Naive B cell (primary cell): ENCODE measurements around the gene CAPZA2. TPM values are rescaled to one million over a fixed set of nuclear protein-coding genes. Genes with fewer than 3 reads are reported as not detected.
"Not testable (repeated sequence)": the region's sequence is repeated elsewhere in the genome, so short reads cannot be mapped to it uniquely, and the experiment has no call there.

Source experiments
- ATAC-seq, 2 donors: fragments of 150-1000 bp; cut with Tn5 transposase; 2 replicates each; pipeline ENCODE4 v1.10.0; 2021; ENCODE audit warnings: low read depth in 2 of 2, mild to moderate bottlenecking in 2 of 2, moderate library complexity in 2 of 2
- DNase-seq: peaks from one replicate; pipeline ENCODE4 v3.0.0; 2022
- H3K27ac Mint-ChIP-seq, 6 donors: one replicate each; pipeline ENCODE4 v1.8.0; 2020 to 2022; ENCODE audit warnings: mild to moderate bottlenecking in 6 of 6, mixed read lengths in 6 of 6, moderate library complexity in 5 of 6, inconsistent platforms in 2 of 6
- H3K27me3 Mint-ChIP-seq, 3 donors: one replicate each; pipeline ENCODE4 v1.8.0; 2021 to 2022; ENCODE audit warnings: mixed read lengths in 3 of 3, mild to moderate bottlenecking in 1 of 3
- H3K36me3 Mint-ChIP-seq, 2 donors: one replicate each; pipeline ENCODE4 v1.8.0; 2020 to 2022; ENCODE audit warnings: mixed read lengths in 2 of 2, inconsistent platforms in 1 of 2, mild to moderate bottlenecking in 1 of 2
- H3K4me1 Mint-ChIP-seq, 3 donors: one replicate each; pipeline ENCODE4 v1.8.0; 2020 to 2022; ENCODE audit warnings: mixed read lengths in 3 of 3, inconsistent platforms in 1 of 3, mild to moderate bottlenecking in 1 of 3, moderate library complexity in 1 of 3
- H3K4me3 Mint-ChIP-seq, 8 donors: one replicate each; pipeline ENCODE4 v1.8.0; 2020 to 2022; ENCODE audit warnings: mild to moderate bottlenecking in 8 of 8, mixed read lengths in 8 of 8, moderate library complexity in 8 of 8, inconsistent platforms in 2 of 8
- H3K9me3 Mint-ChIP-seq, 7 donors: one replicate each; pipeline ENCODE4 v1.8.0; 2020 to 2022; ENCODE audit warnings: mixed read lengths in 7 of 7, mild to moderate bottlenecking in 5 of 7, inconsistent platforms in 2 of 7, moderate library complexity in 1 of 7
- polyA plus RNA-seq, 6 donors: library from polyadenylated mRNA; unstranded; fragments of 300-500 nt; fragmentation: Illumina TruSeq; gene quantifications; one replicate each; pipeline ENCODE4 v1.2.3, GENCODE V29; 2021; ENCODE audit warnings: low read depth in 6 of 6

Gene CAPZA2
- polyA plus RNA-seq, 6 donors from 2014 or later: 208 to 366 (median 227) TPM

DNA sequence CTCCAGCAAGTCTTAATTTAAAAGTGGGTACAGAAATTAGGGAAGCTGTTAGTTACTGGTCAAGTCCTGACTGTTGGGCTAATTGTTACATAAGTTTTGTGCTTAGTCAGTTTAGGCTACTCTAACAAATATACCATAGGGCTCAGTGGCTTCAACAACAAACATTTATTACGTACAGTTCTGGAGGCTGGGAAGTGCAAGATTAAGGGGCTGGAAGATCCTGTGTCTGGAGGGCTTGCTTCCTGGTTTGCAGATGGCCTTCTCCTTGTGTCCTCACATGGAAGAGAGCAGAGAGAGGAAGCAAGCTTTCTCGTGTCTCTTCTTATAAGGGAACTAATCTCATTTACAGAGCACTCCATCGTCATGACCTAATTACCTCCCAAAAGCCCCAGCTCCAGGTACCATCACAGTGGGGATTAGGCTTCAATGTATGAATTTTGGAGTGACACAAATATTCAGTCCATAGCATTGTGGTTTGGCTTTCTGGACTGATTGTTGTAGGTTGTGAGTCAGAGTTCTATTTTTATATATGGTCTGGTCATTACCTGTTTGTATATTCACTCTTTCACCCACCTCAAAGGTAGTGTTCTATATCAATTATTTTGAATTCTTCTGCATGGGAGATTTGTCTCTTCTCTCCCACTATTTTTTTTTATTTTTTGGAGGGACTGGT, 108.0 kb downstream of the CAPZA2 start:
- ATAC-seq (no peak), DNase-seq (no peak)
- Mint-ChIP-seq H3K9me3 (no peaks in the 10 kb centered on the region), H3K4me1 (no peaks in the 10 kb centered on the region), H3K4me3 (no peak overlapping the region), H3K36me3 (no peaks in the 10 kb centered on the region), H3K27ac (peak overlapping the region in 1 of 6 donors; percentile 42), H3K27me3 (peaks cover 0 to 17% (median 7%) of the 10 kb centered on the region in 3 donors)

GRCh38 chr7:116971153-116971552, 108.8 kb downstream of the CAPZA2 start:
- H3K4me3 Mint-ChIP-seq, ATAC-seq, H3K36me3 Mint-ChIP-seq, H3K27ac Mint-ChIP-seq, H3K9me3 Mint-ChIP-seq, DNase-seq, H3K4me1 Mint-ChIP-seq: not testable (repeated sequence)
- H3K27me3 Mint-ChIP-seq: peaks cover 0 to 17% (median 7%) of the 10 kb centered on the region in 3 donors

Other genes with a start within 250 kb of the CAPZA2 start
- gene MET, start 190.4 kb upstream of the CAPZA2 start, polyA plus RNA-seq: not detected
- gene ST7, start 90.9 kb downstream of the CAPZA2 start, polyA plus RNA-seq: 1 to 10 TPM in 1 of 6 donors, under 1 TPM in 4, not detected in 1; 0.49 to 3.7 (median 0.63) TPM